ENCODE measurements around the gene GNAS-AS1. TPM values are rescaled to one million over a fixed set of nuclear protein-coding genes. Genes with fewer than 3 reads are reported as not detected.

Gene GNAS-AS1
- total and polyA plus RNA-seq, 2 of the 8 experiments (the other 6 are each of a cell fraction or from before 2014, with no cell fraction given) = 4.7 to 13.7 TPM

GRCh38 chr20:58832457-58832856 lies 18.2 kb downstream of the GNAS-AS1 start:
- H3K14ac ChIP-seq (ENCODE audit: insufficient read length) = no peak overlapping the region
- peaks cover 0 to 27% (median 8%) of the 10 kb centered on the region in 4 experiments; a peak in 5 of 8 replicates for H3K36me3 ChIP-seq (ENCODE audit: control insufficient read depth in 2 of 4, insufficient read depth in 4 of 4, low read length in 3 of 4)
- H3K23ac ChIP-seq (ENCODE audit: insufficient read length) = no peak overlapping the region
- no peak for FAIRE-seq
- 84% methylated on average over 4 of the region's 4 CpGs; no CpG with 5 or more reads in 1 of the 2 experiments for WGBS, 2 experiments (ENCODE audit: extremely low coverage in 1 of 2, insufficient coverage in 1 of 2, insufficient read length in 1 of 2, insufficient replicate concordance in 2 of 2, low coverage in 1 of 2, low lambda C conversion rate in 2 of 2, missing lambda C conversion rate in 1 of 2)
- no peaks in the 10 kb centered on the region for H3K9me3 ChIP-seq (ENCODE audit: insufficient read depth in 2 of 2, low read depth in 1 of 2, low read length in 1 of 2)
- no peak overlapping the region for H2BK15ac ChIP-seq (ENCODE audit: low read length)
- ChIA-PET POLR2A (ENCODE audit: partially characterized antibody) (no interaction called here), CTCF (ENCODE audit: partially characterized antibody) (no interaction called here)
- DNase-seq (ENCODE audit: low read depth in 1 of 2, low spot score in 2 of 2) = no peak
- H4K20me1 ChIP-seq (replicated peaks in 1 of 2; ENCODE audit: control insufficient read depth in 1 of 2, insufficient read depth in 2 of 2, low read length in 2 of 2) = peaks cover 10 to 22% of the 10 kb centered on the region in 2 experiments
- peaks cover 0 to 6% (median 0%) of the 10 kb centered on the region in 4 experiments; a peak in 1 of 7 replicates for H3K4me1 ChIP-seq (replicated peaks in 1 of 4; ENCODE audit: control insufficient read depth in 3 of 4, insufficient read depth in 4 of 4, low read length in 3 of 4)
- no peaks in the 10 kb centered on the region for H3K27me3 ChIP-seq (replicated peaks in 1 of 4; ENCODE audit: control insufficient read depth in 3 of 4, extremely low read depth in 1 of 4, insufficient read depth in 3 of 4, low read length in 3 of 4)
- H2AK5ac ChIP-seq (ENCODE audit: low read depth, low read length) = no peak overlapping the region
- H3K79me2 ChIP-seq (ENCODE audit: control insufficient read depth in 1 of 2, insufficient read depth in 2 of 2, low read length in 2 of 2) = peaks cover 23 to 97% of the 10 kb centered on the region in 2 experiments
- H3K18ac ChIP-seq (ENCODE audit: extremely low read depth, low read length) = no peak overlapping the region
- no peak overlapping the region for H3K9ac ChIP-seq (replicated peaks in 1 of 4; ENCODE audit: extremely low read depth in 1 of 4, low read depth in 3 of 4, low read length in 3 of 4)
- H2BK120ac ChIP-seq (replicated peaks; ENCODE audit: low read depth, low read length) = no peak overlapping the region
- H2BK20ac ChIP-seq (ENCODE audit: low read length) = no peak overlapping the region
- TF ChIP-seq BCL11A (IDR thresholded peaks at IDR 0.05; ENCODE audit: low read depth in 2 of 2, low read length in 2 of 2) = no peak
- TF ChIP-seq FOSL1 (IDR thresholded peaks at IDR 0.05; ENCODE audit: insufficient read depth, low read depth, low read length) = no peak
- TF ChIP-seq RAD21 (IDR thresholded peaks at IDR 0.05 in 1 of 2, conservative IDR thresholded peaks at IDR 0.05 in 1 of 2; ENCODE audit: low read depth in 2 of 2, low read length in 2 of 2) = no peak
- TF ChIP-seq TBP (IDR thresholded peaks at IDR 0.05; ENCODE audit: low read depth, low read length) = no peak
- TF ChIP-seq CEBPB (IDR thresholded peaks at IDR 0.05; ENCODE audit: low read depth, low read length) = 0 out of 2 replicates have a peak, but pooled peaks have one; percentile 11
- TF ChIP-seq ATF3 (IDR thresholded peaks at IDR 0.05; ENCODE audit: insufficient read depth, low read depth, low read length) = no peak
- no peak overlapping the region for H2BK12ac ChIP-seq (ENCODE audit: low read depth, low read length)
- no peak overlapping the region for H4K5ac ChIP-seq (ENCODE audit: insufficient read length, low read depth, low read length)
- peaks cover 3% of the 10 kb centered on the region for H3K79me1 ChIP-seq (ENCODE audit: low read depth, low read length)
- no peak overlapping the region for H3K4me3 ChIP-seq (ENCODE audit: extremely low read depth in 1 of 4, insufficient read depth in 2 of 4, low read depth in 3 of 4, low read length in 4 of 4)
- H2AFZ ChIP-seq (ENCODE audit: low read length) = no peak overlapping the region
- H3K27ac ChIP-seq (ENCODE audit: low read depth, low read length) = no peak overlapping the region
- H3K56ac ChIP-seq (replicated peaks; ENCODE audit: insufficient read length, low read depth, low read length) = no peak overlapping the region
- H3K4me2 ChIP-seq (ENCODE audit: insufficient read depth in 1 of 2, low read depth in 2 of 2, low read length in 2 of 2) = no peak overlapping the region
- peaks cover 8% of the 10 kb centered on the region; the same call in 1 of the 2 replicates for H3K23me2 ChIP-seq (ENCODE audit: low read depth, low read length)
- H3K4ac ChIP-seq (replicated peaks; ENCODE audit: insufficient read length, low read depth, low read length) = no peak overlapping the region
- H4K91ac ChIP-seq (replicated peaks; ENCODE audit: insufficient read length, low read length) = no peak overlapping the region
- H4K8ac ChIP-seq (ENCODE audit: extremely low read depth, insufficient read depth, low read length) = no peak overlapping the region
- no peak overlapping the region for H2BK5ac ChIP-seq (ENCODE audit: low read depth, low read length)
